Stimulated activated CD8-positive, alpha-beta memory T cell treated with anti-CD3 and anti-CD28 coated beads, Interleukin-15, amount 100 ng/mL, for 1 hour (primary cell): ENCODE data around the gene TPM4.

Source experiments
- DNase-seq: peaks from one replicate; pipeline ENCODE4 v3.0.0-alpha.2; 2020; ENCODE audit warnings: low read depth

TPM4 gene

GRCh38 chr19:16041991-16042386 lies 34.3 kb upstream of the TPM4 start:
- no peak for DNase-seq

GRCh38 chr19:16042533-16043085 lies 33.7 kb upstream of the TPM4 start:
- DNase-seq: no peak

- no peak for DNase-seq
Observed at GRCh38 chr19:16043156-16043757, 33.0 kb upstream of the TPM4 start.

- DNase-seq: no peak
Observed at GRCh38 chr19:16044746-16045145, 31.5 kb upstream of the TPM4 start.

GRCh38 chr19:16045171-16045570 lies 31.1 kb upstream of the TPM4 start:
- DNase-seq: no peak

- no peak for DNase-seq
Observed at GRCh38 chr19:16045893-16046292, 30.4 kb upstream of the TPM4 start.

GRCh38 chr19:16048583-16048982 lies 27.7 kb upstream of the TPM4 start:
- no peak for DNase-seq

- no peak for DNase-seq
Observed at GRCh38 chr19:16051254-16052025, 24.9 kb upstream of the TPM4 start.

- no peak for DNase-seq
Observed at GRCh38 chr19:16052353-16052752, 23.9 kb upstream of the TPM4 start.

GRCh38 chr19:16057062-16057461 lies 19.2 kb upstream of the TPM4 start:
- DNase-seq: no peak

- DNase-seq: no peak
Observed at GRCh38 chr19:16060294-16060693, 16.0 kb upstream of the TPM4 start.

- DNase-seq: no peak
Observed at GRCh38 chr19:16061943-16062342, 14.4 kb upstream of the TPM4 start.

GRCh38 chr19:16062789-16063188 lies 13.5 kb upstream of the TPM4 start:
- DNase-seq: peak; percentile 43

GRCh38 chr19:16064209-16064889 lies 11.9 kb upstream of the TPM4 start:
- DNase-seq: no peak

- no peak for DNase-seq
Observed at GRCh38 chr19:16066611-16067104, 9.6 kb upstream of the TPM4 start.

GRCh38 chr19:16067205-16067938 lies 8.9 kb upstream of the TPM4 start:
- no peak for DNase-seq

GRCh38 chr19:16068696-16069259 lies 7.5 kb upstream of the TPM4 start:
- DNase-seq: no peak

GRCh38 chr19:16069813-16070365 lies 6.4 kb upstream of the TPM4 start:
- DNase-seq: no peak

- DNase-seq: peak; percentile 71
Observed at GRCh38 chr19:16070366-16070990, 5.8 kb upstream of the TPM4 start.

- no peak for DNase-seq
Observed at GRCh38 chr19:16071072-16071691, 5.1 kb upstream of the TPM4 start.
